ENCODE measurements around the gene KXD1.

- TF ChIP-seq CTCF (conservative IDR thresholded peaks at IDR 0.05) = no peak
- TF ChIP-seq ZFX (IDR thresholded peaks at IDR 0.05) = no peak
Observed at GRCh38 chr19:18562086-18562485, 4.4 kb downstream of the KXD1 start.

Data from C4-2B (cell line).